Thyroid gland (tissue), 4 donors: ENCODE results near the gene PCIF1. TPM values are rescaled to one million over a fixed set of nuclear protein-coding genes. Genes with fewer than 3 reads are reported as not detected.

Experiments used
- DNase-seq, 2 donors: peaks; one replicate each; pipeline ENCODE4 v3.0.0-alpha.2; 2019
- H3K27ac ChIP-seq, 3 donors: fragments of 200-600 bp; sonication (generic); 1 replicate in 2 of 3; 2 replicates in 1 of 3; pipeline ENCODE4 v1.5.1; 2016 to 2019; ENCODE audit warnings: mild to moderate bottlenecking in 1 of 3, moderate library complexity in 1 of 3
- H3K27me3 ChIP-seq: fragments of 200-600 bp; sonication (generic); one replicate; pipeline ENCODE4 v1.5.1; 2019
- H3K36me3 ChIP-seq, 2 donors: fragments of 200-600 bp; sonication (generic); one replicate each; pipeline ENCODE4 v1.5.1; 2016 to 2019
- H3K4me1 ChIP-seq, 2 donors: fragments of 200-600 bp; sonication (generic); one replicate each; pipeline ENCODE4 v1.5.1; 2017 to 2019
- H3K4me3 ChIP-seq, 3 donors: fragments of 200-600 bp; sonication (generic); replicated peaks in 1 of 3; 1 replicate in 2 of 3; 2 replicates in 1 of 3; pipeline ENCODE4 v1.5.1; 2016; ENCODE audit warnings: mild to moderate bottlenecking in 1 of 3
- H3K9me3 ChIP-seq: fragments of 200-600 bp; sonication (generic); one replicate; pipeline ENCODE4 v1.5.1; 2017
- POLR2A ChIP-seq, 2 donors: fragments of 450-650 bp; IDR thresholded peaks; one replicate each; pipeline ENCODE4 v1.6.1; 2017; ENCODE audit warnings: antibody characterized with exemption in 2 of 2, mild to moderate bottlenecking in 2 of 2, moderate library complexity in 1 of 2
- WGBS, 2 donors: methylation state at CpG; one replicate each; pipeline ENCODE4 v1.1.5; 2017; 5-methylcytosine and 5-hydroxymethylcytosine counted together
- intact Hi-C: fragments of 100-400 bp; cut with DNase I; formaldehyde crosslinking; loops from one replicate; pipeline ENCODE4 v1.15.1; 2023
- total RNA-seq, 4 donors: library from RNA; depleted of rRNA; stranded (reverse); fragments of >200 nt; gene quantifications; one replicate each; pipeline ENCODE4 v1.2.3, GENCODE V29; 2016
- TF ChIP-seq, protein P1 (sequence below), 6 experiments: fragments of 200-600 bp in 3 of 6; fragments of 450-650 bp in 3 of 6; sonication (generic) in 3 of 6; IDR thresholded peaks; one replicate each; pipeline ENCODE4 v1.5.1; 2016 to 2019; ENCODE audit warnings: antibody characterized with exemption in 6 of 6, mild to moderate bottlenecking in 2 of 6, inconsistent platforms in 1 of 6, moderate library complexity in 1 of 6

PCIF1 gene
- total RNA-seq, 4 donors from 2014 or later: 28.1 to 63.6 (median 49.1) TPM

DNA sequence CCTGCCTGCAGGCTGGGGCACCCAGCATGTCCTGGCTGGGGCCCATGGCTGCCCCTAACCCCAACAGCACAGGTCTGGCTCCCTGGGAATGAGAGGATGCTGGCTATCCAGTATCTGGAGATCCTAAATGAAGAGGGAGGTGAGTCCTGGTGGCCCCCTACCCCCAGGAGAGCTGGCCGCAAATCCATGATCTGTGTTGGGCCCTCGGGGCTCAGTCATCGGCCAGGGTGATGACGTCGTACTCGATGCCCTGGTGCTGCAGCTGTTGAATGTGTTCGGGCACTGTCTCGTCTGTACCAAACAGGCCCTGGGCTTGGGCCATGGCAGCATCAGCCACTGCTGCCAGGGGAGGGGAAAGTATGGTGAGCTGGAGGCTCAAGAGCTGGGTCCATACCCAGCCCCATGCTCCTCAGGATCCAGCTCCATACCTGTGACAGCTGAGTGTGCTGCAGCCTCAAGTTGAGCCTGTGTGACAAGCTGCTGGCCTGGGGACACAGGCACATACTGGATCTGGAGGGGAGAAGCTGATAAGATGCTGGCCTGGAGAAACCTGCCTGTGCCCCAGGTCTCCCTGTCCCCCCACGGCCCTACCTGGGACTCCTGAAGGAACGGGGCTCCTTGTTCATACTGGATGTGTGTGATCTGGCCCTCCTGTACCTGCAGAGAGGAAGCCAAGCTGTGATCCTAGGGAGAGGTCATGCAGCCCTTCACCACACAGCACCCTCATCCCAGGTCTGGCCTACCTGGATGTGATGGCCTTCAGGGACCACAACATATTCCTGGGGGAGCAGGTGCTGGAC, 14.5 kb downstream of the PCIF1 start:
- TF ChIP-seq POLR2A (IDR thresholded peaks at IDR 0.05): no peak
- TF ChIP-seq, protein P1, sequence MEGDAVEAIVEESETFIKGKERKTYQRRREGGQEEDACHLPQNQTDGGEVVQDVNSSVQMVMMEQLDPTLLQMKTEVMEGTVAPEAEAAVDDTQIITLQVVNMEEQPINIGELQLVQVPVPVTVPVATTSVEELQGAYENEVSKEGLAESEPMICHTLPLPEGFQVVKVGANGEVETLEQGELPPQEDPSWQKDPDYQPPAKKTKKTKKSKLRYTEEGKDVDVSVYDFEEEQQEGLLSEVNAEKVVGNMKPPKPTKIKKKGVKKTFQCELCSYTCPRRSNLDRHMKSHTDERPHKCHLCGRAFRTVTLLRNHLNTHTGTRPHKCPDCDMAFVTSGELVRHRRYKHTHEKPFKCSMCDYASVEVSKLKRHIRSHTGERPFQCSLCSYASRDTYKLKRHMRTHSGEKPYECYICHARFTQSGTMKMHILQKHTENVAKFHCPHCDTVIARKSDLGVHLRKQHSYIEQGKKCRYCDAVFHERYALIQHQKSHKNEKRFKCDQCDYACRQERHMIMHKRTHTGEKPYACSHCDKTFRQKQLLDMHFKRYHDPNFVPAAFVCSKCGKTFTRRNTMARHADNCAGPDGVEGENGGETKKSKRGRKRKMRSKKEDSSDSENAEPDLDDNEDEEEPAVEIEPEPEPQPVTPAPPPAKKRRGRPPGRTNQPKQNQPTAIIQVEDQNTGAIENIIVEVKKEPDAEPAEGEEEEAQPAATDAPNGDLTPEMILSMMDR (IDR thresholded peaks at IDR 0.05): no peak
- no peaks in the 10 kb centered on the region for H3K9me3 ChIP-seq
- no peak overlapping the region for H3K27ac ChIP-seq
- H3K4me1 ChIP-seq: peaks cover 0 to 4% of the 10 kb centered on the region in 2 donors
- H3K27me3 ChIP-seq: no peaks in the 10 kb centered on the region
- intact Hi-C loops: no loop called here
- WGBS, 2 donors: 85 to 87% methylated on average over 8 to 10 of the region's 10 CpGs
- no peak for DNase-seq
- H3K4me3 ChIP-seq: no peak overlapping the region
- H3K36me3 ChIP-seq: peaks cover 89 to 90% of the 10 kb centered on the region in 2 donors

DNA sequence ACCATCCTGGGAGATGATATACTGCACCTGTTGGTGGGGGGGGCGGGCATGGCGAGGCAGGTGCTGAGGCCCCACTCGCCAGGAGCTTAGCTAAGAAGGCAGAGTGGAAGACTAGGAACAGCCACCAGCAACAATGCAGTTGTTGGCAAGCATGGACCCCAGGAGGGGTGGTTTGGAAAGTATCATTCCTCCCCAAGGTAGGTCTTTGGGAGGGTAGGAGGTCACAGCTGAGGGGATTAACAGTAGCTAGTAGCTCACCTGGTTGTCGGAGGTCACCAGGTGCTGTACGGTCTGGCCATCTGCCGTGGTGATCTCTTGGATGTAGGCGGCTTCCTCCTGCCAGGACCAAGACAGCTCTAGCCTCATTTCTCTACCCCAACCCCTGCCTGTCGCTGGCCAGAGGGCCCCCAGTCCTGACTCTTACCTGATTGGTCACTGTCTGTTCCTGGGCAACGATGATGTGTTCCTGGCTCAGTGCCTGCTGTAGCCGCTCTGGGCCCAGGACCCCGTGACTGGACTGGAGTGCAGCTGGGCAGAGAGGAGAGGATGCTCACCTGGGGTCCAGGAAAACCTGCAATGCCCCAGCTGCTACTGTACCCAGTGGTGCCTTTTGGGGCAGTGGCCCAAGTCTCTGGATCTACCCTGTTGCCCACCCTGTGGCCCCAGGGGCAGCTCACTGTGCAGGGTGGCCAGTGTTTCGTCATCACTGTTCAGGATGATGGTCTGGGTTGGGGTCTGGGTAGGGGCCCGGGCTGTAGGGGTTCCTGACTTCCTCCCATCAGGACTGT, 15.3 kb downstream of the PCIF1 start:
- Histone ChIP-seq H3K4me1 (peaks cover 0 to 4% of the 10 kb centered on the region in 2 donors), H3K36me3 (peaks cover 81 to 82% of the 10 kb centered on the region in 2 donors), H3K9me3 (no peaks in the 10 kb centered on the region), H3K27ac (no peak overlapping the region), H3K27me3 (no peaks in the 10 kb centered on the region), H3K4me3 (no peak overlapping the region)
- intact Hi-C loops: no loop called here
- WGBS, 2 donors: 82 to 89% methylated on average over 5 to 12 of the region's 13 CpGs
- TF ChIP-seq POLR2A (IDR thresholded peaks at IDR 0.05): no peak
- TF ChIP-seq, protein P1 (IDR thresholded peaks at IDR 0.05): no peak
- DNase-seq: no peak

DNA sequence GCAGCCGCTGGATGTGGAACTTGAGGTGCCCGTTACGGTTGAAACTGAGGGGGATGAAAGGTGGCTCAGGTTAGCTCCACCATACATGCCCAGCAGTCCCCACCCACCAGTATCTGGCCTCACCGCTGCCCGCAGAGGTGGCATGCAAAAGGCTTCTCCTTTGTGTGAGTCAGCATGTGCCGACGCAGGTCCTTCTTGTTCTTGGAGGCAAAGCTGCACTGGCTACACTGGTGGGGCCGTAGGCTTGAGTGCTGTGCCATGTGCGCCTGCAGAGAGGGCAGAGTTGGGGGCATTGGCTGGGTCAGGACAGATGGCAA, 15.8 kb downstream of the PCIF1 start:
- 82 to 100% methylated on average over 1 to 5 of the region's 9 CpGs for WGBS, 2 donors
- intact Hi-C loops: no loop called here
- Histone ChIP-seq H3K4me1 (peaks cover 0 to 4% of the 10 kb centered on the region in 2 donors), H3K9me3 (no peaks in the 10 kb centered on the region), H3K4me3 (no peak overlapping the region), H3K27ac (no peak overlapping the region), H3K36me3 (peaks cover 75 to 76% of the 10 kb centered on the region in 2 donors), H3K27me3 (no peaks in the 10 kb centered on the region)
- no peak for DNase-seq
- TF ChIP-seq, protein P1 (IDR thresholded peaks at IDR 0.05): no peak
- no peak for TF ChIP-seq POLR2A (IDR thresholded peaks at IDR 0.05)

DNA sequence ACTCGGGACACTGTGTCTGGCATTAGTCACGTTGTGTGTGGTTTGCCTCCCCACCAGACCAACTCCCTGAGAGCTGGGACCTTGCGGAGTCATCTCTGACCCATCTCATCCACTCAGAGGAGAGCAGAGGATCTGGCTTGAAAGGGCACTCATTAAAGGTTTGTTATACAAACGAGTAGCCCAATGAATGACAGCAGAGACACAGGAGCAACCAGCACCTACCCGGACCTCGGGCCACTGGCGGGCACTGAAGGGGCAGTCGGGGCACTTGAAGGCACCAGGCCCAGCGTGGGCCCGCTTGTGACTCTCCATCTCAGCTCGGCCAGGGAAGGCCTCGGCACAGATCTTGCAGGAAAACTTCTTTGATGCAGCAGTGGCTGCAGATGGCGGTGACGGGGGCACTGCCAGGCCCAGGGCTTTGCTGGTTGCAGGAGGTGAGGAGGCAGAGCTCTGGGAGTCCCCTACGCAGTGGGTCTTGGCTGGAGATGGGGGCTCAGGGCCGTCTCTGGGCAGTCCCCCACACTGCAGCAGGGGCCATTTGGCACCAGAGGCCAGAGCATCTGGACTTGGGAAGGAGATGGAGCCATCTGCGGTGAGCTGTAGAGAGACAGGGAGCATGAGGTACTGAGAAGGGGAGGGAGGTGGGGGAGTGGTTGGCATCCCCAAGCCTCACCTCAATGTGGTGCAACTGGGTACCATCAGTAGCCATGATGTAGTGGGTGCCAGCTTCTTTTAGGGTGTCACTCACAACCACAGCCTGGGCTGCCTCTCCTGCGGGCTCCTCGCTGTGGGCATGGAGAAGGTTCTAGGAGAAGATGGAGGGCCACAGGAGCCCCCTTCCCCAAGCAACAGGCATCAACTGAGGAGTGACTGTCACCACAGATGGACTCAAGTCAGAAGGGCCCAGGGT, 17.7 kb downstream of the PCIF1 start:
- H3K36me3 ChIP-seq: peaks cover 64 to 65% of the 10 kb centered on the region in 2 donors
- H3K4me3 ChIP-seq: no peak overlapping the region
- peaks cover 0 to 4% of the 10 kb centered on the region in 2 donors for H3K4me1 ChIP-seq
- no peak overlapping the region for H3K27ac ChIP-seq
- no peaks in the 10 kb centered on the region for H3K9me3 ChIP-seq
- intact Hi-C loops: no loop called here
- no peaks in the 10 kb centered on the region for H3K27me3 ChIP-seq
- WGBS, 2 donors: 94 to 96% methylated on average over 14 to 18 of the region's 19 CpGs
- TF ChIP-seq POLR2A (IDR thresholded peaks at IDR 0.05): no peak
- TF ChIP-seq, protein P1 (IDR thresholded peaks at IDR 0.05): no peak
- DNase-seq: no peak
